T-cell (primary cell): ENCODE results near the gene DIPK1A. TPM values are rescaled to one million over a fixed set of nuclear protein-coding genes. Genes with fewer than 3 reads are reported as not detected.

Experiments used
- ATAC-seq, 4 experiments: fragments of 200-7000 bp in 3 of 4; fragments of 150-1000 bp in 1 of 4; cut with Tn5 transposase; replicated peaks in 1 of 4; 1 replicate in 3 of 4; 2 replicates in 1 of 4; pipeline ENCODE4 v1.10.0; 2021; ENCODE audit warnings: moderate library complexity in 3 of 4, mild to moderate bottlenecking in 2 of 4, moderate number of reproducible peaks in 1 of 4
- CTCF ChIA-PET, 2 donors: fragments of 300-600 bp; sonication (Branson Sonifier 250); formaldehyde crosslinking; loops; one replicate each; lab custom pipeline; 2022; ENCODE audit warnings: antibody characterized with exemption in 2 of 2; lab: Charles Lee
- POLR2A ChIA-PET, 2 donors: fragments of 300-600 bp; sonication (Branson Sonifier 250); formaldehyde crosslinking; loops; one replicate each; lab custom pipeline; 2022; ENCODE audit warnings: antibody characterized with exemption in 2 of 2; lab: Charles Lee
- DNase-seq, 35 experiments: peaks; one replicate each; pipeline versions ENCODE4 v3.0.0 to v3.0.0-alpha.2; 2013 to 2023
- H3K27ac ChIP-seq: one replicate; pipeline ENCODE4 v1.5.1; 2013; ENCODE audit warnings: low read length
- H3K27me3 ChIP-seq, 2 experiments: replicated peaks in 1 of 2; 1 replicate in 1 of 2; 2 replicates in 1 of 2; pipeline versions ENCODE4 v1.6.1 to v1.7.0; 2013; ENCODE audit warnings: low read length in 1 of 2, mixed read lengths in 1 of 2; ENCODE audit not compliant: control insufficient read depth in 2 of 2, insufficient read depth in 2 of 2; ENCODE audit errors: extremely low read depth in 1 of 2
- H3K36me3 ChIP-seq, 2 donors: 1 replicate in 1 of 2; 2 replicates in 1 of 2; pipeline versions ENCODE4 v1.6.1 to v1.7.0; 2013; ENCODE audit warnings: low read length in 1 of 2; ENCODE audit not compliant: control insufficient read depth in 2 of 2, insufficient read depth in 1 of 2; ENCODE audit errors: extremely low read depth in 1 of 2
- H3K4me1 ChIP-seq, 2 experiments: 1 replicate in 1 of 2; 2 replicates in 1 of 2; pipeline versions ENCODE4 v1.6.1 to v1.7.0; 2013; ENCODE audit warnings: low read length in 2 of 2, mixed read lengths in 1 of 2; ENCODE audit not compliant: insufficient read depth in 2 of 2, control insufficient read depth in 1 of 2; ENCODE audit errors: extremely low read depth in 1 of 2
- H3K4me3 ChIP-seq, 2 donors: 1 replicate in 1 of 2; 2 replicates in 1 of 2; pipeline versions ENCODE4 v1.5.1 to v1.7.0; 2013; ENCODE audit warnings: mild to moderate bottlenecking in 2 of 2, low read length in 1 of 2, moderate library complexity in 1 of 2; ENCODE audit not compliant: control insufficient read depth in 1 of 2; ENCODE audit errors: extremely low read depth in 1 of 2
- H3K9me3 ChIP-seq: 2 replicates; pipeline ENCODE4 v1.7.0; 2013
- H3K27ac Mint-ChIP-seq, 2 donors: one replicate each; pipeline ENCODE4 v1.8.0; 2020 to 2021; ENCODE audit warnings: mild to moderate bottlenecking in 2 of 2, mixed read lengths in 2 of 2
- H3K27me3 Mint-ChIP-seq, 2 donors: one replicate each; pipeline ENCODE4 v1.8.0; 2021 to 2022; ENCODE audit warnings: mixed read lengths in 2 of 2
- H3K36me3 Mint-ChIP-seq: one replicate; pipeline ENCODE4 v1.8.0; 2021; ENCODE audit warnings: mixed read lengths
- H3K4me1 Mint-ChIP-seq, 3 donors: one replicate each; pipeline ENCODE4 v1.8.0; 2020 to 2022; ENCODE audit warnings: mixed read lengths in 3 of 3, mild to moderate bottlenecking in 1 of 3
- H3K4me3 Mint-ChIP-seq, 3 donors: one replicate each; pipeline ENCODE4 v1.8.0; 2020 to 2022; ENCODE audit warnings: mild to moderate bottlenecking in 3 of 3, mixed read lengths in 3 of 3, moderate library complexity in 3 of 3
- H3K9me3 Mint-ChIP-seq, 3 donors: one replicate each; pipeline ENCODE4 v1.8.0; 2020 to 2022; ENCODE audit warnings: mixed read lengths in 3 of 3
- WGBS: methylation state at CpG from one replicate; pipeline ENCODE4 v1.1.5; 2013; ENCODE audit warnings: missing lambda C conversion rate; ENCODE audit not compliant: insufficient coverage; 5-methylcytosine and 5-hydroxymethylcytosine counted together
- total RNA-seq, 35 experiments: library from RNA in 6 of 35; stranded (reverse) in 6 of 35; fragments of 120-200 nt in 1 of 35; gene quantifications; one replicate each; pipeline versions ENCODE4 v1.2.1 to v1.2.4 and lab custom pipeline; 2013 to 2026

Gene DIPK1A
- total RNA-seq, 5 donors from 2014 or later (not counting 1 experiment from before 2014, with no cell fraction given), result 8.9 to 16.0 (median 14.4) TPM

DNA sequence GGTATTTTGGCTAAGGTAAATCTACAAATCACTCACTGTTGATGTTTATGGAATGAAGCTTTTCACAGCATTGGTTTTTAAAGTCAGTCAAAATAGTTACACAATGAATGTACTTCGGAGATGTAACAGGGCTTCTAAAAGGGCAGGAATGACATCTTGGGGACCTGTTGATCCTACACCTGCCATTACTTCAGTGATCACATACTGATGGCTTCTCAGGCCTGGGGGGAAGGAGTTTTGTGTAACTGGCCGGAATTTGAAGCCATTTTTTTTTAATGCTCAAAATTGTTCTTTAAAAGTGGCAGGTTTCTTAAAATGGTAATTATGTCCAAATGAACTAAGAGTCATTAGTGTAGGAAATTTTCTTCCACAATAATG, 118.2 kb downstream of the DIPK1A start:
- Histone ChIP-seq H3K4me3 (no peak overlapping the region), H3K9me3 (no peaks in the 10 kb centered on the region), H3K4me1 (peaks cover 5 to 10% of the 10 kb centered on the region in 2 experiments), H3K27me3 (no peaks in the 10 kb centered on the region), H3K27ac (no peak overlapping the region), H3K36me3 (peaks cover 0 to 60% of the 10 kb centered on the region in 2 donors)
- Mint-ChIP-seq H3K36me3 (peaks cover 49% of the 10 kb centered on the region), H3K4me1 (peaks cover 29 to 31% (median 30%) of the 10 kb centered on the region in 3 donors), H3K27me3 (no peaks in the 10 kb centered on the region), H3K9me3 (no peaks in the 10 kb centered on the region), H3K27ac (peak overlapping the region in 1 of 2 donors; percentile 44), H3K4me3 (no peak overlapping the region)
- ChIA-PET POLR2A (interaction anchor here in 1 of 2 donors (1.6 kb wide), 1 partner anchor 11 kb away, joined by 4 read pairs; the partner anchor contains the start of gene RPL5), CTCF (interaction anchor here (0.5 to 1.3 kb wide), 4 partner anchors 16 to 911 kb away, joined by 3 to 5 read pairs (median 4); no protein-coding TSS in a partner anchor)
- DNase-seq (no peak), ATAC-seq (no peak)
- no CpG with 5 or more reads among the region's 2 CpGs for WGBS

DNA sequence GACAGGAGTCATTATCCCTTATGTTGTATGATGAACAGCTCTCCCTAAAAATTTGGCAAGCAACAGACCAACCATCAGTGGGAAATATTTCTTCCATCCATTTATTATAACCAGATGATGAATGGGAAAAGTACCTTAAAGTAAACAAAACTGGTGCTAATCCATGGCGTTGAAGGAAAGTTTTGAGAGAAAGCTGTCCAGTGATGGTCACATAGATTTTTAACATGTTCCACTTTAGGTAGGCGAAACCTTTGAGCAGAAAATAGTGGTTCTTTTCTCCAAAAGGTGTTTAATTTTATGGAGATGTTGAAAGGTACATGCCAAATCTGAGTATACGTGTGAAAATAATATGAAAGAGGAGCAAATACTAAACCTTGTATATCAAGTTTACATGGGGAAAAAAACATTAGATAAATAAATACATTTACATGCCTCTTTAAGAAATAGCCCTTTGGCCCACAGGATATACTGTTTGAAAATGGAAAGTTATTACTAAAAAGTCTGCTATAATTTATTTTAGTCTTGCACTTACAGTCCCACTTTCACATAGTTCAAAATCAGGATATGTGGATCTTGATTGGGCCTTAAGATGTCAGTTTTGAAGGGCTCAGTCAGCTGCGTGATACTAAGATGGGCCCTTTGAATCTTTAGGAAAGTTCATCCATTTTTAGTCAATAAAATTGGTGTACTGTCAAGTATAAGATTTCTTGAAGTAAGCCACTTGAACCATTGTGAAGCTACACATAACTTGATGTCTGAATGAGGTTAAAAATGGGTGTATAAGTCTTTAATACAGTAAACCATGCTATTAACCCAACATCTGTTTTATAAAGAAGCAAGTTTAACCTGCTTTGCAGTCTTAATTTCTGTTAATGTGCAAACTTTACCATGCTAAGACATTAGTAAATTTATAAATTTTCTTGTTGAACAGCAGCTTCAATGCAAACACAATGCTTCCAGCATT, 118.9 kb downstream of the DIPK1A start:
- 83% methylated on average over 1 of the region's 4 CpGs for WGBS
- ChIA-PET CTCF (interaction anchor here (0.5 to 1.3 kb wide), 5 partner anchors 11 to 910 kb away, joined by 3 to 5 read pairs (median 4); partner anchors contain the start of gene RPL5 (in 1 of the 2)), POLR2A (interaction anchor here (1.0 to 1.6 kb wide), 2 partner anchors 10 kb away, joined by 4 read pairs; partner anchors contain the start of gene RPL5 (in 1 of the 2))
- DNase-seq, result no peak
- Histone ChIP-seq H3K4me3 (no peak overlapping the region), H3K4me1 (peaks cover 5 to 10% of the 10 kb centered on the region in 2 experiments), H3K36me3 (peaks cover 3 to 66% of the 10 kb centered on the region in 2 donors), H3K9me3 (no peaks in the 10 kb centered on the region), H3K27ac (no peak overlapping the region), H3K27me3 (no peaks in the 10 kb centered on the region)
- Mint-ChIP-seq H3K36me3 (peaks cover 55% of the 10 kb centered on the region), H3K9me3 (no peaks in the 10 kb centered on the region), H3K4me3 (no peak overlapping the region), H3K4me1 (peaks cover 35 to 38% (median 37%) of the 10 kb centered on the region in 3 donors), H3K27me3 (no peaks in the 10 kb centered on the region), H3K27ac (no peak overlapping the region)
- ATAC-seq, result no peak

DNA sequence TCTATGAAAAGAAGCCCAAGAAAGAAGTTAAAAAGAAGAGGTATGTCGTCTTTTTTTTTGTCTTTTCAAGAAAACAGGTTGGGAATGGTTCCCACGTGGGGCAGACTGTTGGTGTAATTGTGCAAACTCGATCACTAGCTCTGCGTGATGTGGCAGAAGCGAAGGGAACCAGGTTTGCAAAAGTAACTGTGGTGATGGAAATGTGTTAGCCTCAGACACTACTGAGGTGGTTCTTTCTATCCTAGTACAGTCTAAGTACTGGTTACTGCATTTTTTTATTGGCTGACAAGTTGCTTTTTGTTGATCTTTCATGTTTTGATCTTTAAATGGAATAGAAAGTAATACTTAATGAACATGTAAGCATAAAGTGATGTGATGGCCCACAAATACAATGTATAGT, 120.7 kb downstream of the DIPK1A start:
- peak overlapping the region in 1 of 2 donors; percentile 29 for H3K27ac Mint-ChIP-seq
- peaks cover 7 to 10% of the 10 kb centered on the region in 2 experiments for H3K4me1 ChIP-seq
- DNase-seq (peak in 2 of 35 experiments; percentile 8 to 35), ATAC-seq (peak in 1 of 4 experiments; percentile 36)
- CTCF ChIA-PET, result interaction anchor here (0.7 to 1.2 kb wide), 3 partner anchors 8 to 1246 kb away, joined by 3 to 7 read pairs (median 4); no protein-coding TSS in a partner anchor
- peaks cover 62% of the 10 kb centered on the region for H3K36me3 Mint-ChIP-seq
- no peaks in the 10 kb centered on the region for H3K27me3 ChIP-seq
- H3K4me3 ChIP-seq, result no peak overlapping the region
- H3K9me3 Mint-ChIP-seq, result no peaks in the 10 kb centered on the region
- POLR2A ChIA-PET, result interaction anchor here in 1 of 2 donors (0.6 to 0.7 kb wide), 2 partner anchors 8 to 448 kb away, joined by 3 to 5 read pairs; no protein-coding TSS in a partner anchor
- H3K4me3 Mint-ChIP-seq, result no peak overlapping the region
- peaks cover 51 to 55% (median 54%) of the 10 kb centered on the region in 3 donors for H3K4me1 Mint-ChIP-seq
- H3K27ac ChIP-seq, result no peak overlapping the region
- H3K9me3 ChIP-seq, result no peaks in the 10 kb centered on the region
- 39% methylated on average over 5 of the region's 5 CpGs for WGBS
- H3K36me3 ChIP-seq, result peaks cover 3 to 84% of the 10 kb centered on the region in 2 donors
- no peaks in the 10 kb centered on the region for H3K27me3 Mint-ChIP-seq

DNA sequence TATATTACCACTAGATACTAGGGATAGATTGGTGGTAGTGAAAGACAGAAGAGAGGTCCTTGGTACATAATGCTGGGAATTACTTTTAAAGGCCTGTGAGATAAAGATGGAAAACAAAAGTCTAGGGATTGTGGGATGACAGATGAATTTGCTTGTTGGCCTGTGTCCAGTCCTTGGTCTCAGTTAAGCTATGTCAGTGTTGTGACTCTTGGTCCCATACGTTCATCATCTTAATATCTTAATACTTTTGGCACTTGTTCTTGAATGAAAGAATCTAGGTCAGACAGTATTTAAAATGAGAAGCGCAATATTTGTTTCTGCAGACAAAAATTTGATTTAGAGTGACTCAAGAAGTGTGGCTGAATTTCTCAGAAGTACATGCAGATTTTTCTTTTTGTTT, 121.8 kb downstream of the DIPK1A start:
- ChIA-PET CTCF (interaction anchor here (0.7 to 1.2 kb wide), 7 partner anchors 8 to 129 kb away, joined by 3 to 4 read pairs (median 4); no protein-coding TSS in a partner anchor), POLR2A (interaction anchor here in 1 of 2 donors (0.6 to 0.9 kb wide), 2 partner anchors 120 to 506 kb away, joined by 3 read pairs; no protein-coding TSS in a partner anchor)
- Mint-ChIP-seq H3K36me3 (peaks cover 72% of the 10 kb centered on the region), H3K4me3 (no peak overlapping the region), H3K27ac (peak overlapping the region; percentile 43 to 70), H3K27me3 (no peaks in the 10 kb centered on the region), H3K4me1 (peaks cover 63 to 67% (median 66%) of the 10 kb centered on the region in 3 donors), H3K9me3 (no peaks in the 10 kb centered on the region)
- Histone ChIP-seq H3K9me3 (no peaks in the 10 kb centered on the region), H3K27me3 (no peaks in the 10 kb centered on the region), H3K4me3 (no peak overlapping the region), H3K36me3 (peaks cover 3 to 93% of the 10 kb centered on the region in 2 donors), H3K4me1 (peaks cover 14 to 19% of the 10 kb centered on the region in 2 experiments), H3K27ac (peak overlapping the region; percentile 18)
- ATAC-seq (no peak), DNase-seq (no peak)
- 71% methylated on average over 1 of the region's 2 CpGs for WGBS

DNA sequence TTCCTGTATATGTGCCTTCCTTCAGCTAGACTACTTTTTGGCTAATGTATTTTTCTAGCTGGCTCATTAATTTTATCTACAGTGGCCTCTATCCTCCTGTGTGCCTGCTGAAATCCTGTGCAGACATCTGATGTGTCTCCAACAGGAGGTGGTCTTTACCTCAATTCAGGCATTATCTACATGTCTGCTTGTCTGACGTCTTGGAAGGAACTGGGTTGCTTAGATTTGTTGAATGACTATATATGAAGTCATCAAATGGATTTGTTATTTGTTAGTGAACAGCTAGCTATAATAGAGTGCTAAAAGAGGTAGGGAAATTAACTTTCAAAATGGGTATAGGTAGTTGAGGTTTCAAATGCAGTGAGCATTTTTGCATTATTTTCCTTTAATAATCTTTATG, 122.7 kb downstream of the DIPK1A start:
- no peak overlapping the region for H3K4me3 ChIP-seq
- no peaks in the 10 kb centered on the region for H3K9me3 ChIP-seq
- ChIA-PET CTCF (interaction anchor here (0.5 to 1.6 kb wide), 14 partner anchors 7 to 1271 kb away, joined by 3 to 8 read pairs (median 4); partner anchors contain the start of gene GFI1 (in 1 of the 2)), POLR2A (interaction anchor here (0.5 to 0.9 kb wide), 3 partner anchors 14 to 124 kb away, joined by 3 to 6 read pairs (median 5); no protein-coding TSS in a partner anchor)
- peaks cover 72 to 76% (median 75%) of the 10 kb centered on the region in 3 donors for H3K4me1 Mint-ChIP-seq
- no peak overlapping the region for H3K27ac ChIP-seq
- ATAC-seq, result no peak
- peaks cover 20 to 24% of the 10 kb centered on the region in 2 experiments for H3K4me1 ChIP-seq
- peaks cover 71% of the 10 kb centered on the region for H3K36me3 Mint-ChIP-seq
- no peak for DNase-seq
- no peaks in the 10 kb centered on the region for H3K9me3 Mint-ChIP-seq
- peak overlapping the region in 1 of 3 donors; percentile 39 for H3K4me3 Mint-ChIP-seq
- H3K27me3 Mint-ChIP-seq, result no peaks in the 10 kb centered on the region
- WGBS, result no CpG with 5 or more reads among the region's 1 CpG
- peaks cover 3 to 93% of the 10 kb centered on the region in 2 donors for H3K36me3 ChIP-seq
- H3K27me3 ChIP-seq, result no peaks in the 10 kb centered on the region
- H3K27ac Mint-ChIP-seq, result peak overlapping the region; percentile 70 to 78
